K562 treated with DMSO at 1 percent for 4 hours (cell line): Measurements from ENCODE around the gene SYT17. TPM values are rescaled to one million over a fixed set of nuclear protein-coding genes. Genes with fewer than 3 reads are reported as not detected.

Experiments used
- total RNA-seq: library from RNA; unstranded; fragments of 300-600 nt; gene quantifications from 2 replicates; pipeline ENCODE4 v1.2.3, GENCODE V29; 2022; ENCODE audit not compliant: insufficient read depth

Gene SYT17, protein sequence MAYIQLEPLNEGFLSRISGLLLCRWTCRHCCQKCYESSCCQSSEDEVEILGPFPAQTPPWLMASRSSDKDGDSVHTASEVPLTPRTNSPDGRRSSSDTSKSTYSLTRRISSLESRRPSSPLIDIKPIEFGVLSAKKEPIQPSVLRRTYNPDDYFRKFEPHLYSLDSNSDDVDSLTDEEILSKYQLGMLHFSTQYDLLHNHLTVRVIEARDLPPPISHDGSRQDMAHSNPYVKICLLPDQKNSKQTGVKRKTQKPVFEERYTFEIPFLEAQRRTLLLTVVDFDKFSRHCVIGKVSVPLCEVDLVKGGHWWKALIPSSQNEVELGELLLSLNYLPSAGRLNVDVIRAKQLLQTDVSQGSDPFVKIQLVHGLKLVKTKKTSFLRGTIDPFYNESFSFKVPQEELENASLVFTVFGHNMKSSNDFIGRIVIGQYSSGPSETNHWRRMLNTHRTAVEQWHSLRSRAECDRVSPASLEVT
- total RNA-seq, result not detected in 2 replicates

DNA sequence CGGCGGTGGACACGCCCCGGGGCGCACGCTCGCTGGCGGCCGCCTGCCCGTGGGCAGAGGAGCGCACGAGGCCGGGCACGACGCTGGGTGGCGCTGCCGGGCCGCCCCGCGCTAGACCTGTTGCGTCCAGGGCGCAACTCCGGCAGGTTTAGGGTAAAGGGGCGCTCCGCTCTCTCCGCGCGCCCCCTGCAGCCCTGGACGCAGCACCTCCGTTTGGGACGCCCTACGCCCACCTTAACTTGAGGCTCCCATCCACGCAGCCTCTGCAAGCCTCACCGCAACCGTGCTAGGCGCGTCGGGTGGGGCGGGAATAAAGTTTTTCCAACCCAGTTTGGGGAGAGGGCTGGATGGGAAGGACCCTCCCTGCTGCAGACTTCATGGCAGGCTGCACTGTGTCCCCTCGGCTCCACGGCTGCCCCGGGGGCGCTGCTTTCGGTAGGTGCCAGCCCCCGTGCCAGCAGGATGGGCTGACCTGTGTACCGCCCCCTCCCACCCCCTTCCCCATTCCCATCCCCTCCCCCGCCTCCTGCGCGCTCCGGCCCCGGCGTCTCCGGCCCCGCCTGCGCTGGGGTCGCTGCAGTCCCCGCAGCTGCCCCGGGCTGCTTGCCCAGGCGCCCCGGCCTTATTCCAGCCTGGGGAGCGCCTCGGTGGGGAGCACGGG is at the start of gene SYT17:
SYT17 (plus strand) TSS at position 531 of the 661 bp plus-strand sequence. CDS start 407 bp downstream, outside the sequence.

GRCh38 chr16:19285431-19285830 is 117.4 kb downstream of the SYT17 start, which contains the start of gene CLEC19A:
CLEC19A (plus strand) TSS chr16:19285731; CDS start chr16:19285852, 121 bp downstream.

Other genes starting within 250 kb of the SYT17 start
- gene SMG1, start 241.8 kb upstream of the SYT17 start, total RNA-seq, result 11.3 and 19.1 TPM in 2 replicates
- 0.77 and 1.1 TPM in 2 replicates for gene TMC7, start 184.3 kb upstream of the SYT17 start, total RNA-seq
- 8.3 and 9.7 TPM in 2 replicates for gene COQ7, start 100.6 kb upstream of the SYT17 start, total RNA-seq
- gene ITPRIPL2, start 54.3 kb upstream of the SYT17 start, total RNA-seq, result 2.2 and 2.9 TPM in 2 replicates
- gene CLEC19A, start 117.5 kb downstream of the SYT17 start, total RNA-seq, result not detected in 2 replicates
- gene TMC5, start 249.6 kb downstream of the SYT17 start, total RNA-seq, result 1.9 TPM in 1 of 2 replicates, not detected in the other